Muscle of back (tissue), 11 donors: ENCODE data around the gene CHAF1A. TPM values are rescaled to one million over a fixed set of nuclear protein-coding genes. Genes with fewer than 3 reads are reported as not detected.

ENCODE experiments used
- DNase-seq, 3 donors: peaks; one replicate each; pipeline versions ENCODE4 v3.0.0 to v3.0.0-alpha.2; 2013
- polyA plus RNA-seq, 10 donors: library from polyadenylated mRNA; unstranded; fragments of 120-200 nt; gene quantifications; one replicate each; pipeline ENCODE4 v1.2.1, GENCODE V29; 2013; ENCODE audit not compliant: insufficient read length in 10 of 10

The CHAF1A gene
- polyA plus RNA-seq, 10 donors: 8.2 to 17.3 (median 12.3) TPM

GRCh38 chr19:4437103-4437502 is 34.7 kb downstream of the CHAF1A start:
- DNase-seq: no peak

- DNase-seq: no peak
These were observed 36.8 kb downstream of the CHAF1A start for GRCh38 chr19:4439243-4439642.

- DNase-seq: no peak
These were observed 39.8 kb downstream of the CHAF1A start for GRCh38 chr19:4441994-4442818.

GRCh38 chr19:4442819-4443146 is 40.3 kb downstream of the CHAF1A start:
- no peak for DNase-seq

GRCh38 chr19:4443188-4443587 is 40.7 kb downstream of the CHAF1A start:
- no peak for DNase-seq

GRCh38 chr19:4443966-4444764 is 41.7 kb downstream of the CHAF1A start:
- DNase-seq: no peak

- DNase-seq: peak in 1 of 3 donors; percentile 30
These were observed 42.6 kb downstream of the CHAF1A start for GRCh38 chr19:4444765-4445741.

- DNase-seq: peak in 1 of 3 donors; percentile 45
These were observed 43.7 kb downstream of the CHAF1A start for GRCh38 chr19:4445963-4446703.

GRCh38 chr19:4446704-4447200 is 44.3 kb downstream of the CHAF1A start:
- peak in 1 of 3 donors; percentile 53 for DNase-seq

GRCh38 chr19:4447327-4448146 is 45.1 kb downstream of the CHAF1A start:
- no peak for DNase-seq

GRCh38 chr19:4448147-4448985 is 45.9 kb downstream of the CHAF1A start:
- no peak for DNase-seq

GRCh38 chr19:4449022-4449638 is 46.7 kb downstream of the CHAF1A start:
- peak; percentile 43 to 64 (median 49) for DNase-seq

GRCh38 chr19:4449639-4450028 is 47.2 kb downstream of the CHAF1A start:
- DNase-seq: no peak

- no peak for DNase-seq
These were observed 50.0 kb downstream of the CHAF1A start for GRCh38 chr19:4452230-4452990.

GRCh38 chr19:4453232-4454179 is 51.1 kb downstream of the CHAF1A start:
- DNase-seq: peak in 1 of 3 donors; percentile 25
